A549 (cell line): ENCODE measurements around the gene GIMAP7. TPM values are rescaled to one million over a fixed set of nuclear protein-coding genes. Genes with fewer than 3 reads are reported as not detected.

Source experiments
- ATAC-seq, 2 experiments: fragments of 200-7000 bp in 1 of 2; fragments of >200 bp in 1 of 2; cut with Nextera tagmentation in 1 of 2; cut with Tn5 transposase in 1 of 2; 3 replicates each; pipeline versions ENCODE4 v1.8.0 to v1.9.1; 2018 to 2020; ENCODE audit warnings: mild to moderate bottlenecking in 1 of 2, moderate library complexity in 1 of 2
- CTCF ChIA-PET: fragments of 300-600 bp; sonication (Branson Sonifier 250); formaldehyde crosslinking; extraction: SDS; loops from one replicate; lab custom pipeline; 2021; ENCODE audit warnings: antibody characterized with exemption, inconsistent platforms; lab: Yijun Ruan, JAX
- POLR2A ChIA-PET: fragments of 350-600 bp; formaldehyde crosslinking; extraction: SDS; loops from one replicate; lab custom pipeline; 2021; ENCODE audit warnings: antibody characterized with exemption, inconsistent platforms; lab: Yijun Ruan, JAX
- DNase-seq, 2 experiments: peaks; one replicate each; pipeline versions ENCODE4 v3.0.0 to v3.0.0-alpha.2; 2011 to 2016; ENCODE audit warnings: low read depth in 1 of 2, low spot score in 1 of 2
- FAIRE-seq: peaks from 2 replicates; lab custom pipeline; 2011; peaks lifted over from hg19 to GRCh38; lab: Jason Lieb, UNC
- H3K27ac ChIP-seq, 2 experiments: fragments of >200 bp; sonication (Bioruptor Twin); formaldehyde crosslinking; 3 replicates each; pipeline ENCODE4 v1.5.1; 2016 to 2017
- H3K4me1 ChIP-seq: fragments of >200 bp; sonication (Bioruptor Twin); formaldehyde crosslinking; 3 replicates; pipeline ENCODE4 v1.6.1; 2016
- H3K4me2 ChIP-seq: fragments of >200 bp; sonication (Bioruptor Twin); formaldehyde crosslinking; 3 replicates; pipeline ENCODE4 v1.6.1; 2016
- H3K4me3 ChIP-seq: fragments of >200 bp; sonication (Bioruptor Twin); formaldehyde crosslinking; 3 replicates; pipeline ENCODE4 v1.5.1; 2016
- H3K9me3 ChIP-seq: fragments of >200 bp; sonication (Bioruptor Twin); formaldehyde crosslinking; 3 replicates; pipeline ENCODE4 v1.6.1; 2016
- ATOH8 ChIP-seq: fragments of 250-450 bp; sonication (Bioruptor Pico); IDR thresholded peaks from 2 replicates; pipeline ENCODE4 v1.5.0; 2020; ENCODE audit warnings: low read depth, mild to moderate bottlenecking, moderate library complexity
- BHLHE40 ChIP-seq: IDR thresholded peaks from 2 replicates; pipeline ENCODE4 v1.6.1; 2012; ENCODE audit warnings: low read depth, low read length, inconsistent platforms
- CBX2 ChIP-seq: fragments of 200-600 bp; sonication (generic); IDR thresholded peaks from 2 replicates; pipeline ENCODE4 v1.6.1; 2016; ENCODE audit warnings: low read depth, mild to moderate bottlenecking, borderline replicate concordance
- CHD4 ChIP-seq: fragments of 200-600 bp; sonication (generic); IDR thresholded peaks from 2 replicates; pipeline ENCODE4 v1.6.1; 2016; ENCODE audit warnings: antibody characterized with exemption, mild to moderate bottlenecking, borderline replicate concordance
- CTCF ChIP-seq: fragments of >200 bp; sonication (Bioruptor Twin); formaldehyde crosslinking; IDR thresholded peaks from 3 replicates; pipeline ENCODE4 v1.5.1; 2016
- EP300 ChIP-seq, 2 experiments: fragments of >200 bp; sonication (Bioruptor Twin); formaldehyde crosslinking; IDR thresholded peaks; 2 replicates in 1 of 2; 3 replicates in 1 of 2; pipeline ENCODE4 v1.6.1; 2016 to 2017
- ESRRA ChIP-seq: fragments of 150-350 bp; IDR thresholded peaks from 2 replicates; pipeline ENCODE4 v1.6.1; 2014; ENCODE audit warnings: mild to moderate bottlenecking, low read length, borderline replicate concordance
- FOSB ChIP-seq: fragments of 250-450 bp; sonication (Bioruptor Pico); IDR thresholded peaks from 2 replicates; pipeline ENCODE4 v1.5.0; 2020; ENCODE audit warnings: mild to moderate bottlenecking, moderate library complexity
- FOSL2 ChIP-seq, 2 experiments: fragments of 450-650 bp in 1 of 2; fragments of >200 bp in 1 of 2; sonication (Bioruptor Twin) in 1 of 2; formaldehyde crosslinking; IDR thresholded peaks; 2 replicates each; pipeline versions ENCODE4 v1.5.0 to v1.6.1; 2016 to 2020; ENCODE audit warnings: mild to moderate bottlenecking in 1 of 2, moderate library complexity in 1 of 2
- HDAC2 ChIP-seq: fragments of 200-600 bp; sonication (generic); IDR thresholded peaks from 2 replicates; pipeline ENCODE4 v1.6.1; 2016
- HES2 ChIP-seq: fragments of >200 bp; sonication (Bioruptor Twin); formaldehyde crosslinking; IDR thresholded peaks from 2 replicates; pipeline ENCODE4 v1.6.1; 2016
- JUNB ChIP-seq: fragments of >200 bp; sonication (Bioruptor Twin); formaldehyde crosslinking; IDR thresholded peaks from 2 replicates; pipeline ENCODE4 v1.6.1; 2016
- MYC ChIP-seq: IDR thresholded peaks from 2 replicates; pipeline ENCODE4 v1.6.1; 2012; ENCODE audit warnings: mild to moderate bottlenecking, inconsistent platforms, low read length, improper control_type of control experiment, borderline replicate concordance
- NFE2L2 ChIP-seq: fragments of 150-350 bp; conservative IDR thresholded peaks from 2 replicates; pipeline ENCODE4 v1.6.1; 2014; ENCODE audit warnings: low read length
- NR3C1 ChIP-seq: fragments of >200 bp; sonication (Bioruptor Twin); formaldehyde crosslinking; IDR thresholded peaks from 3 replicates; pipeline ENCODE4 v1.6.1; 2017
- PHF8 ChIP-seq: fragments of 200-600 bp; sonication (generic); IDR thresholded peaks from 2 replicates; pipeline ENCODE4 v1.6.1; 2016; ENCODE audit warnings: low read depth, mild to moderate bottlenecking, antibody characterized with exemption, moderate library complexity, borderline replicate concordance
- POLR2AphosphoS2 ChIP-seq: conservative IDR thresholded peaks from 2 replicates; pipeline ENCODE4 v1.6.1; 2012; ENCODE audit warnings: low read length, improper control_type of control experiment, inconsistent platforms
- RAD21 ChIP-seq, 2 experiments: fragments of >200 bp in 1 of 2; sonication (Bioruptor Twin) in 1 of 2; formaldehyde crosslinking in 1 of 2; IDR thresholded peaks in 1 of 2; conservative IDR thresholded peaks in 1 of 2; 2 replicates in 1 of 2; 3 replicates in 1 of 2; pipeline ENCODE4 v1.6.1; 2012 to 2018; ENCODE audit warnings: inconsistent platforms in 1 of 2
- RCOR1 ChIP-seq: fragments of 150-350 bp; IDR thresholded peaks from 2 replicates; pipeline ENCODE4 v1.6.1; 2014; ENCODE audit warnings: antibody characterized with exemption, low read length, low read depth
- REST ChIP-seq: fragments of 200-600 bp; sonication (generic); IDR thresholded peaks from 2 replicates; pipeline ENCODE4 v1.6.1; 2016; ENCODE audit warnings: antibody characterized with exemption, mild to moderate bottlenecking, moderate library complexity
- RFX5 ChIP-seq: fragments of 450-650 bp; IDR thresholded peaks from 2 replicates; pipeline ENCODE4 v1.7.1; 2014; ENCODE audit warnings: antibody characterized with exemption, mild to moderate bottlenecking, moderate library complexity
- RNF2 ChIP-seq: fragments of 200-600 bp; sonication (generic); IDR thresholded peaks from 2 replicates; pipeline ENCODE4 v1.6.1; 2016; ENCODE audit warnings: low read depth, mild to moderate bottlenecking, antibody characterized with exemption, moderate library complexity, borderline replicate concordance
- TFCP2L1 ChIP-seq: fragments of 250-450 bp; sonication (Bioruptor Pico); IDR thresholded peaks from 2 replicates; pipeline ENCODE4 v1.5.0; 2021; ENCODE audit warnings: mild to moderate bottlenecking
- TP53 ChIP-seq: fragments of 250-450 bp; sonication (Bioruptor Pico); IDR thresholded peaks from 2 replicates; pipeline ENCODE4 v1.5.0; 2021; ENCODE audit warnings: mild to moderate bottlenecking, moderate library complexity
- ZC3H11A ChIP-seq: fragments of 450-650 bp; IDR thresholded peaks from 2 replicates; pipeline ENCODE4 v1.6.1; 2014; ENCODE audit warnings: antibody characterized with exemption, mild to moderate bottlenecking
- ZFP36 ChIP-seq: fragments of 450-650 bp; IDR thresholded peaks from 2 replicates; pipeline ENCODE4 v1.6.1; 2014; ENCODE audit warnings: borderline replicate concordance; ENCODE audit not compliant: partially characterized antibody
- ZNF302 ChIP-seq: fragments of 250-450 bp; sonication (Bioruptor Pico); IDR thresholded peaks from 2 replicates; pipeline ENCODE4 v1.9.0; 2021; ENCODE audit warnings: inconsistent platforms, mild to moderate bottlenecking, moderate library complexity
- WGBS: methylation state at CpG from one replicate; pipeline ENCODE4 v1.1.6; 2017; ENCODE audit errors: missing lambda C conversion rate; 5-methylcytosine and 5-hydroxymethylcytosine counted together
- polyA plus RNA-seq, 4 experiments: library from polyadenylated mRNA; depleted of rRNA in 3 of 4; stranded (reverse); fragments of >200 nt; fragmentation: RNase III in 1 of 4; extraction: RNeasy Plus Mini Kit Qiagen cat#74134 plus additional on column Dnase treatment in 1 of 4; gene quantifications; 2 replicates in 3 of 4; 3 replicates in 1 of 4; pipeline ENCODE4 v1.2.3, GENCODE V29; 2011 to 2017
- TF ChIP-seq, protein P1 (sequence below): IDR thresholded peaks from 2 replicates; pipeline ENCODE4 v1.6.1; 2012; ENCODE audit warnings: low read depth, borderline replicate concordance

Gene GIMAP7
- polyA plus RNA-seq, 2 of the 4 experiments (the other 2 are of a cell fraction): not detected

- FAIRE-seq (no peak), ATAC-seq (no peak), DNase-seq (no peak)
- WGBS: 55% methylated on average over 17 of the region's 17 CpGs
- POLR2A ChIA-PET: no interaction called here
- no peak for TF ChIP-seq ZFP36
- no peak for TF ChIP-seq MYC
- TF ChIP-seq FOSL2 (IDR thresholded peaks at IDR 0.05): no peak
- TF ChIP-seq FOSL2 (CRISPR knock-in tag; IDR thresholded peaks at IDR 0.05): no peak
- no peak for TF ChIP-seq ESRRA
- no peak for TF ChIP-seq BHLHE40
- TF ChIP-seq PHF8: no peak
- TF ChIP-seq EP300 (IDR thresholded peaks at IDR 0.05): no peak
- TF ChIP-seq ZNF302: no peak
- TF ChIP-seq FOSB (CRISPR knock-in tag): no peak
- no peak for TF ChIP-seq RFX5
- no peak for TF ChIP-seq RCOR1
- no peak for TF ChIP-seq HES2
- no peak for TF ChIP-seq REST
- TF ChIP-seq ATOH8 (CRISPR knock-in tag): no peak
- no peak for TF ChIP-seq NR3C1
- H3K4me1 ChIP-seq: no peaks in the 10 kb centered on the region
- CTCF ChIA-PET: no interaction called here
- no peak overlapping the region for H3K27ac ChIP-seq
- H3K9me3 ChIP-seq: no peaks in the 10 kb centered on the region
- no peak overlapping the region for H3K4me2 ChIP-seq
- H3K4me3 ChIP-seq: no peak overlapping the region
Observed at GRCh38 chr7:150513758-150514157, 914 bp upstream of the GIMAP7 start.

DNA sequence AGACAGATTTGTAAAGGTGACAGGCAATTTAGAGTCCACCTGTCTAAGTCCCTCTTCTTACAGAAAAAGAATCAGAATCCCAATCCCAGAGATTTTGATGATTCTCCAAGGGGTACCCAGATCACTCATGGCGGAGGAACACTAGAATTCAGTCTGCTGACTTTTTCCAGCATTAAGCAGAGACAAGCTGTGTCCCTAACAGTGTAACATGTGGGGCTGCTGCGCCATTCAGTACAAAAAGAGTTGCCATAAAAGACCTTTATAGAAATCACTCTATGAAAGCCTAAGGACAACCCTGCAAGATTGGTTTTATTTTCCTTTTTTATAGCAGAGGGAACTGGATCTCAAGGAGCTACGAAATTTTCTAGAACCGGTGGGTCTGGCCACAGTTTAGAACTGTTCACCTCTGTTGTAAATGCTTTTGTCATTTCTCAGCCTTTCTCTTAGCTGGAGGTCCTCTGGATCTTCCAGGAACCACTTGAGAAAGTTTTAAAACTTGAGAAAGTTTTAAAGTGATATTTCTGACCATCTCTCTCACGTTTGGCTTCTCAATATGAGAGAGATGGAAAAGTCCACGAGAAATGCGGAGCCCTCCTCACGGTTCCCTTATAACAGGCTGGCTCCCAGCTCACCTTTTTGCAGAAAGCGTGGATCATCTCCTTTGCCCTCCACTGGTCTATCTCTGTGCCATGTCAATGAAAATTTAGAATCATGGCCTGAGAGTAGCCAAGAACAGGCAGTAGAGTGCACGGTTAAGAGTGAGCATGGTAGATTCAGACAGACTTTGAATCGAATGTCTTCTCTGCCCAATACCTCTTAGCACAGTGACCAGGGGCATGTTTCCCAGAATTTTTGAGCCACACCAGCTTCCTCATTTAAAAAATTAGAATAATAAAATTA is 826 bp downstream of the GIMAP7 start:
- FAIRE-seq (no peak), DNase-seq (no peak), ATAC-seq (no peak)
- no peak overlapping the region for H3K4me3 ChIP-seq
- H3K9me3 ChIP-seq: no peaks in the 10 kb centered on the region
- H3K27ac ChIP-seq: no peak overlapping the region
- ChIA-PET POLR2A (no interaction called here), CTCF (no interaction called here)
- H3K4me1 ChIP-seq: no peaks in the 10 kb centered on the region
- WGBS: 11% methylated on average over 11 of the region's 11 CpGs
- no peak overlapping the region for H3K4me2 ChIP-seq
- TF ChIP-seq ATOH8 (CRISPR knock-in tag) (no peak), ZFP36 (no peak), RCOR1 (no peak), CHD4 (no peak), RAD21 (conservative IDR thresholded peaks at IDR 0.05 in 1 of 2, IDR thresholded peaks at IDR 0.05 in 1 of 2) (no peak), NFE2L2 (no peak), HDAC2 (no peak), JUNB (no peak), TP53 (CRISPR knock-in tag) (no peak), RNF2 (no peak), ESRRA (no peak), POLR2AphosphoS2 (no peak), CBX2 (no peak), CTCF (no peak), TFCP2L1 (CRISPR knock-in tag) (no peak), ZC3H11A (no peak)
- TF ChIP-seq, protein P1, sequence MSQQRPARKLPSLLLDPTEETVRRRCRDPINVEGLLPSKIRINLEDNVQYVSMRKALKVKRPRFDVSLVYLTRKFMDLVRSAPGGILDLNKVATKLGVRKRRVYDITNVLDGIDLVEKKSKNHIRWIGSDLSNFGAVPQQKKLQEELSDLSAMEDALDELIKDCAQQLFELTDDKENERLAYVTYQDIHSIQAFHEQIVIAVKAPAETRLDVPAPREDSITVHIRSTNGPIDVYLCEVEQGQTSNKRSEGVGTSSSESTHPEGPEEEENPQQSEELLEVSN: no peak
